GM23338 (cell line): Measurements from ENCODE around the gene CSTB. TPM values are rescaled to one million over a fixed set of nuclear protein-coding genes. Genes with fewer than 3 reads are reported as not detected.

ENCODE experiments used
- ATAC-seq: fragments of 200-7000 bp; cut with Tn5 transposase; 3 replicates; pipeline ENCODE4 v1.9.1; 2020
- DNase-seq: peaks from one replicate; pipeline ENCODE4 v3.0.0-alpha.2; 2015; ENCODE audit warnings: low spot score
- H2AFZ ChIP-seq: fragments of 200-600 bp; sonication (generic); 2 replicates; pipeline ENCODE4 v1.8.0; 2016; ENCODE audit warnings: antibody characterized with exemption, mild to moderate bottlenecking, moderate library complexity
- H3F3A ChIP-seq: fragments of 200-600 bp; sonication (generic); replicated peaks from 2 replicates; pipeline ENCODE4 v1.8.0; 2017; ENCODE audit warnings: antibody characterized with exemption, mixed run types, low read depth
- H3K27ac ChIP-seq: fragments of 200-600 bp; sonication (generic); 2 replicates; pipeline ENCODE4 v1.6.1; 2016; ENCODE audit warnings: low read depth
- H3K27me3 ChIP-seq: fragments of 200-600 bp; sonication (generic); 2 replicates; pipeline ENCODE4 v1.8.0; 2016; ENCODE audit warnings: mild to moderate bottlenecking, mixed run types, moderate library complexity; ENCODE audit not compliant: insufficient read depth
- H3K36me3 ChIP-seq: fragments of 200-600 bp; sonication (generic); 2 replicates; pipeline ENCODE4 v1.8.0; 2016; ENCODE audit warnings: mild to moderate bottlenecking; ENCODE audit not compliant: insufficient read depth
- H3K4me1 ChIP-seq: fragments of 200-600 bp; sonication (generic); 2 replicates; pipeline ENCODE4 v1.8.0; 2016; ENCODE audit warnings: mild to moderate bottlenecking, moderate library complexity; ENCODE audit not compliant: insufficient read depth
- H3K4me2 ChIP-seq: fragments of 200-600 bp; sonication (generic); 2 replicates; pipeline ENCODE4 v1.7.1; 2017; ENCODE audit warnings: mixed run types
- H3K4me3 ChIP-seq: fragments of 200-600 bp; sonication (generic); 2 replicates; pipeline ENCODE4 v1.6.1; 2016; ENCODE audit warnings: mixed run types
- H3K79me2 ChIP-seq: fragments of 200-600 bp; sonication (generic); replicated peaks from 2 replicates; pipeline ENCODE4 v1.8.0; 2017; ENCODE audit warnings: mild to moderate bottlenecking; ENCODE audit not compliant: insufficient read depth
- H3K9me2 ChIP-seq: fragments of 200-600 bp; sonication (generic); 2 replicates; pipeline ENCODE4 v1.8.0; 2017; ENCODE audit not compliant: insufficient read depth
- H4K20me1 ChIP-seq: fragments of 200-600 bp; sonication (generic); replicated peaks from 2 replicates; pipeline ENCODE4 v1.8.0; 2017; ENCODE audit warnings: mild to moderate bottlenecking; ENCODE audit not compliant: insufficient read depth
- H3K27ac Mint-ChIP-seq: 2 replicates; pipeline ENCODE4 v1.8.0; 2020; ENCODE audit warnings: inconsistent platforms, mild to moderate bottlenecking, moderate library complexity, mixed read lengths
- H3K27me3 Mint-ChIP-seq: 3 replicates; pipeline ENCODE4 v1.8.0; 2022; ENCODE audit warnings: low read depth, mild to moderate bottlenecking, moderate library complexity, mixed read lengths, inconsistent platforms; ENCODE audit not compliant: insufficient read depth, poor library complexity
- H3K36me3 Mint-ChIP-seq: 3 replicates; pipeline ENCODE4 v1.8.0; 2021; ENCODE audit warnings: low read depth, mild to moderate bottlenecking, inconsistent platforms, moderate library complexity, mixed read lengths
- H3K4me1 Mint-ChIP-seq: 3 replicates; pipeline ENCODE4 v1.8.0; 2020; ENCODE audit warnings: mild to moderate bottlenecking, inconsistent platforms, mixed read lengths
- H3K4me3 Mint-ChIP-seq: 3 replicates; pipeline ENCODE4 v1.8.0; 2021; ENCODE audit warnings: moderate library complexity, mild to moderate bottlenecking, inconsistent platforms, mixed read lengths
- H3K9me3 Mint-ChIP-seq: 3 replicates; pipeline ENCODE4 v1.8.0; 2020; ENCODE audit warnings: moderate library complexity, mild to moderate bottlenecking, inconsistent platforms, mixed read lengths
- CREB1 ChIP-seq: fragments of 250-450 bp; sonication (Bioruptor Pico); IDR thresholded peaks from 2 replicates; pipeline ENCODE4 v1.5.0; 2020; ENCODE audit warnings: low read depth, mild to moderate bottlenecking, moderate library complexity
- ETS1 ChIP-seq: IDR thresholded peaks from 2 replicates; pipeline ENCODE4 v1.6.1; 2016; ENCODE audit warnings: antibody characterized with exemption
- EZH2 ChIP-seq: fragments of 200-600 bp; sonication (generic); IDR thresholded peaks from one replicate; pipeline ENCODE4 v1.8.0; 2017; ENCODE audit warnings: antibody characterized with exemption, mild to moderate bottlenecking, low read depth; ENCODE audit not compliant: unreplicated experiment
- EZH2phosphoT487 ChIP-seq: fragments of 200-600 bp; sonication (generic); IDR thresholded peaks from one replicate; pipeline ENCODE4 v1.8.1; 2018; ENCODE audit warnings: antibody characterized with exemption; ENCODE audit not compliant: unreplicated experiment
- JUNB ChIP-seq: IDR thresholded peaks from one replicate; pipeline ENCODE4 v1.6.1; 2016; ENCODE audit warnings: antibody characterized with exemption; ENCODE audit not compliant: unreplicated experiment
- NANOG ChIP-seq: IDR thresholded peaks from 2 replicates; pipeline ENCODE4 v1.6.1; 2016; ENCODE audit warnings: antibody characterized with exemption, borderline replicate concordance
- POLR2AphosphoS5 ChIP-seq: IDR thresholded peaks from 2 replicates; pipeline ENCODE4 v1.6.1; 2016; ENCODE audit warnings: antibody characterized with exemption, low read depth
- STAT1 ChIP-seq: IDR thresholded peaks from one replicate; pipeline ENCODE4 v1.6.1; 2016; ENCODE audit warnings: antibody characterized with exemption; ENCODE audit not compliant: unreplicated experiment
- ZNF114 ChIP-seq: fragments of 250-450 bp; sonication (Bioruptor Pico); IDR thresholded peaks from 2 replicates; pipeline ENCODE4 v1.5.0; 2020; ENCODE audit warnings: mild to moderate bottlenecking, moderate library complexity
- ZNF331 ChIP-seq: fragments of 250-450 bp; sonication (Bioruptor Pico); IDR thresholded peaks from 2 replicates; pipeline ENCODE4 v1.5.0; 2020; ENCODE audit warnings: low read depth, mild to moderate bottlenecking, moderate library complexity
- ZNF462 ChIP-seq: fragments of 250-450 bp; sonication (Bioruptor Pico); IDR thresholded peaks from 2 replicates; pipeline ENCODE4 v1.5.0; 2020; ENCODE audit warnings: mild to moderate bottlenecking, moderate library complexity
- polyA plus RNA-seq: library from polyadenylated mRNA; unstranded; fragments of >200 nt; fragmentation: Nextera tagmentation; extraction: Ambion mirVana; gene quantifications from 2 replicates; pipeline ENCODE4 v1.2.1, GENCODE V29; 2016
- total RNA-seq: library from RNA; depleted of rRNA; stranded (reverse); fragments of >200 nt; shearing (Covaris generic); gene quantifications from 2 replicates; pipeline ENCODE4 v1.2.3, GENCODE V29; 2014
- TF ChIP-seq, protein P1 (sequence below): IDR thresholded peaks from one replicate; pipeline ENCODE4 v1.6.1; 2018; ENCODE audit warnings: antibody characterized with exemption; ENCODE audit not compliant: unreplicated experiment
- TF ChIP-seq, protein P2 (sequence below), 2 experiments: fragments of 200-600 bp in 1 of 2; sonication (generic) in 1 of 2; conservative IDR thresholded peaks; 2 replicates each; pipeline versions ENCODE4 v1.5.1 to v1.6.1; 2016 to 2017; ENCODE audit warnings: antibody characterized with exemption in 2 of 2, low read depth in 2 of 2, mild to moderate bottlenecking in 2 of 2, moderate library complexity in 1 of 2

Gene CSTB
- total and polyA plus RNA-seq, 2 experiments from 2014 or later = 10.0 to 142 TPM

- TF ChIP-seq ZNF462 (CRISPR knock-in tag) (no peak), JUNB (no peak), CREB1 (no peak), NANOG (no peak), STAT1 (no peak), ZNF114 (CRISPR knock-in tag) (no peak), POLR2AphosphoS5 (no peak), EZH2phosphoT487 (no peak), ETS1 (no peak), ZNF331 (no peak), EZH2 (no peak)
- TF ChIP-seq, protein P1, sequence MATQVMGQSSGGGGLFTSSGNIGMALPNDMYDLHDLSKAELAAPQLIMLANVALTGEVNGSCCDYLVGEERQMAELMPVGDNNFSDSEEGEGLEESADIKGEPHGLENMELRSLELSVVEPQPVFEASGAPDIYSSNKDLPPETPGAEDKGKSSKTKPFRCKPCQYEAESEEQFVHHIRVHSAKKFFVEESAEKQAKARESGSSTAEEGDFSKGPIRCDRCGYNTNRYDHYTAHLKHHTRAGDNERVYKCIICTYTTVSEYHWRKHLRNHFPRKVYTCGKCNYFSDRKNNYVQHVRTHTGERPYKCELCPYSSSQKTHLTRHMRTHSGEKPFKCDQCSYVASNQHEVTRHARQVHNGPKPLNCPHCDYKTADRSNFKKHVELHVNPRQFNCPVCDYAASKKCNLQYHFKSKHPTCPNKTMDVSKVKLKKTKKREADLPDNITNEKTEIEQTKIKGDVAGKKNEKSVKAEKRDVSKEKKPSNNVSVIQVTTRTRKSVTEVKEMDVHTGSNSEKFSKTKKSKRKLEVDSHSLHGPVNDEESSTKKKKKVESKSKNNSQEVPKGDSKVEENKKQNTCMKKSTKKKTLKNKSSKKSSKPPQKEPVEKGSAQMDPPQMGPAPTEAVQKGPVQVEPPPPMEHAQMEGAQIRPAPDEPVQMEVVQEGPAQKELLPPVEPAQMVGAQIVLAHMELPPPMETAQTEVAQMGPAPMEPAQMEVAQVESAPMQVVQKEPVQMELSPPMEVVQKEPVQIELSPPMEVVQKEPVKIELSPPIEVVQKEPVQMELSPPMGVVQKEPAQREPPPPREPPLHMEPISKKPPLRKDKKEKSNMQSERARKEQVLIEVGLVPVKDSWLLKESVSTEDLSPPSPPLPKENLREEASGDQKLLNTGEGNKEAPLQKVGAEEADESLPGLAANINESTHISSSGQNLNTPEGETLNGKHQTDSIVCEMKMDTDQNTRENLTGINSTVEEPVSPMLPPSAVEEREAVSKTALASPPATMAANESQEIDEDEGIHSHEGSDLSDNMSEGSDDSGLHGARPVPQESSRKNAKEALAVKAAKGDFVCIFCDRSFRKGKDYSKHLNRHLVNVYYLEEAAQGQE = no peak
- TF ChIP-seq, protein P2, sequence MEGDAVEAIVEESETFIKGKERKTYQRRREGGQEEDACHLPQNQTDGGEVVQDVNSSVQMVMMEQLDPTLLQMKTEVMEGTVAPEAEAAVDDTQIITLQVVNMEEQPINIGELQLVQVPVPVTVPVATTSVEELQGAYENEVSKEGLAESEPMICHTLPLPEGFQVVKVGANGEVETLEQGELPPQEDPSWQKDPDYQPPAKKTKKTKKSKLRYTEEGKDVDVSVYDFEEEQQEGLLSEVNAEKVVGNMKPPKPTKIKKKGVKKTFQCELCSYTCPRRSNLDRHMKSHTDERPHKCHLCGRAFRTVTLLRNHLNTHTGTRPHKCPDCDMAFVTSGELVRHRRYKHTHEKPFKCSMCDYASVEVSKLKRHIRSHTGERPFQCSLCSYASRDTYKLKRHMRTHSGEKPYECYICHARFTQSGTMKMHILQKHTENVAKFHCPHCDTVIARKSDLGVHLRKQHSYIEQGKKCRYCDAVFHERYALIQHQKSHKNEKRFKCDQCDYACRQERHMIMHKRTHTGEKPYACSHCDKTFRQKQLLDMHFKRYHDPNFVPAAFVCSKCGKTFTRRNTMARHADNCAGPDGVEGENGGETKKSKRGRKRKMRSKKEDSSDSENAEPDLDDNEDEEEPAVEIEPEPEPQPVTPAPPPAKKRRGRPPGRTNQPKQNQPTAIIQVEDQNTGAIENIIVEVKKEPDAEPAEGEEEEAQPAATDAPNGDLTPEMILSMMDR (conservative IDR thresholded peaks at IDR 0.05; ENCODE audit: low read depth in 2 of 2) = no peak
- H3K27ac ChIP-seq = no peak overlapping the region
- no peak overlapping the region for H3K4me3 ChIP-seq
- DNase-seq (no peak), ATAC-seq (no peak)
- H3K4me1 ChIP-seq = no peaks in the 10 kb centered on the region; the same call in 1 of the 2 replicates
- peaks cover 13% of the 10 kb centered on the region for H3K4me1 Mint-ChIP-seq
- no peaks in the 10 kb centered on the region for H3K36me3 ChIP-seq
- H3K79me2 ChIP-seq = no peaks in the 10 kb centered on the region
- H3F3A ChIP-seq = peaks cover 4% of the 10 kb centered on the region; the same call in 1 of the 2 replicates
- H3K4me3 Mint-ChIP-seq = no peak overlapping the region
- no peaks in the 10 kb centered on the region for H3K9me2 ChIP-seq
- no peaks in the 10 kb centered on the region for H4K20me1 ChIP-seq
- H3K27me3 Mint-ChIP-seq = peaks cover 17% of the 10 kb centered on the region
- H3K27me3 ChIP-seq = no peaks in the 10 kb centered on the region
- no peak overlapping the region for H3K27ac Mint-ChIP-seq
- no peaks in the 10 kb centered on the region; the same call in 2 of the 3 replicates for H3K36me3 Mint-ChIP-seq
- no peak overlapping the region for H2AFZ ChIP-seq
- no peak overlapping the region for H3K4me2 ChIP-seq
- peaks cover 3% of the 10 kb centered on the region; the same call in 2 of the 3 replicates for H3K9me3 Mint-ChIP-seq
These were observed 5.7 kb upstream of the CSTB start for GRCh38 chr21:43781846-43782245.
